ENCODE results near the gene IFITM2. TPM values are rescaled to one million over a fixed set of nuclear protein-coding genes. Genes with fewer than 3 reads are reported as not detected.

IFITM2 gene
- total and polyA plus RNA-seq, 2 of the 13 experiments (the other 11 are each of a cell fraction or from before 2014, with no cell fraction given): 13.8 to 267 TPM

DNA sequence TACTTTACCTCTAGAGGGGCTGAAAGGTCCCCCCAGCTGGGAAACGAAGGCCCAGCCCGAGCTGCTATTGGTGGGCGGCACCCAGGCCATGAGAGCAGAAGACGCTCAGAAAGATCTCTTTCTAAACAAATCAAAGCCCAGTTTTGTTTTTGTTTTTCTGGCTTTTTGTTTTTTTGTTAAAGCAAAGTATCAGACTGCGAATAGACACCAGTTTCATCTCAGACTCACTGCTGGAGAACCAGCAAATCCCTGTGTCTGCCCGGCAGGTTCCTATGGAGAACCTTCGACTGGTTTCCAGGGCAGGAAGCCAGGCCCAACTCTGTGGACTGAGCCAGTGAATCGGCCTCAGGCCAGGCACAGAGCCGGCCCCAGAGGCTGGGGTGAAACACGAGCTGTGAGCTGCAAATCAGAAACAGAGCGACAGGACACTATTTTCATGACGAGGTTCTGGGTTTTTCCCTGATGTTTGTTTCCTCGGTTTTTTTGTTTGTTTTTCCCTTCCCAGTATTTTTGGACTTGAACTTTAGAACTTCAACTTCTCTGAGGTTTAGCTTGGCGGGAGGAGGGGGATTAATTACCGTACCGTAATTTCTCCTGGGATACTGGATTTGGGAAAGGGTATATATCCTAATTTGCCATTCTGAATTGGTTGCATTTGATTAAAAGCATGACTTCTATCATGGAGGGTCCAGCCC lies 45.7 kb downstream of the IFITM2 start (continued):
- TF ChIP-seq, protein P1, sequence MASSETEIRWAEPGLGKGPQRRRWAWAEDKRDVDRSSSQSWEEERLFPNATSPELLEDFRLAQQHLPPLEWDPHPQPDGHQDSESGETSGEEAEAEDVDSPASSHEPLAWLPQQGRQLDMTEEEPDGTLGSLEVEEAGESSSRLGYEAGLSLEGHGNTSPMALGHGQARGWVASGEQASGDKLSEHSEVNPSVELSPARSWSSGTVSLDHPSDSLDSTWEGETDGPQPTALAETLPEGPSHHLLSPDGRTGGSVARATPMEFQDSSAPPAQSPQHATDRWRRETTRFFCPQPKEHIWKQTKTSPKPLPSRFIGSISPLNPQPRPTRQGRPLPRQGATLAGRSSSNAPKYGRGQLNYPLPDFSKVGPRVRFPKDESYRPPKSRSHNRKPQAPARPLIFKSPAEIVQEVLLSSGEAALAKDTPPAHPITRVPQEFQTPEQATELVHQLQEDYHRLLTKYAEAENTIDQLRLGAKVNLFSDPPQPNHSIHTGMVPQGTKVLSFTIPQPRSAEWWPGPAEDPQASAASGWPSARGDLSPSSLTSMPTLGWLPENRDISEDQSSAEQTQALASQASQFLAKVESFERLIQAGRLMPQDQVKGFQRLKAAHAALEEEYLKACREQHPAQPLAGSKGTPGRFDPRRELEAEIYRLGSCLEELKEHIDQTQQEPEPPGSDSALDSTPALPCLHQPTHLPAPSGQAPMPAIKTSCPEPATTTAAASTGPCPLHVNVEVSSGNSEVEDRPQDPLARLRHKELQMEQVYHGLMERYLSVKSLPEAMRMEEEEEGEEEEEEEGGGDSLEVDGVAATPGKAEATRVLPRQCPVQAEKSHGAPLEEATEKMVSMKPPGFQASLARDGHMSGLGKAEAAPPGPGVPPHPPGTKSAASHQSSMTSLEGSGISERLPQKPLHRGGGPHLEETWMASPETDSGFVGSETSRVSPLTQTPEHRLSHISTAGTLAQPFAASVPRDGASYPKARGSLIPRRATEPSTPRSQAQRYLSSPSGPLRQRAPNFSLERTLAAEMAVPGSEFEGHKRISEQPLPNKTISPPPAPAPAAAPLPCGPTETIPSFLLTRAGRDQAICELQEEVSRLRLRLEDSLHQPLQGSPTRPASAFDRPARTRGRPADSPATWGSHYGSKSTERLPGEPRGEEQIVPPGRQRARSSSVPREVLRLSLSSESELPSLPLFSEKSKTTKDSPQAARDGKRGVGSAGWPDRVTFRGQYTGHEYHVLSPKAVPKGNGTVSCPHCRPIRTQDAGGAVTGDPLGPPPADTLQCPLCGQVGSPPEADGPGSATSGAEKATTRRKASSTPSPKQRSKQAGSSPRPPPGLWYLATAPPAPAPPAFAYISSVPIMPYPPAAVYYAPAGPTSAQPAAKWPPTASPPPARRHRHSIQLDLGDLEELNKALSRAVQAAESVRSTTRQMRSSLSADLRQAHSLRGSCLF (CRISPR knock-in tag; IDR thresholded peaks at IDR 0.05; ENCODE audit: borderline replicate concordance): no peak
- peak; percentile 51; the same call in 1 of the 2 replicates for TF ChIP-seq ZNF501 (CRISPR knock-in tag; IDR thresholded peaks at IDR 0.05)
- TF ChIP-seq, protein P2, sequence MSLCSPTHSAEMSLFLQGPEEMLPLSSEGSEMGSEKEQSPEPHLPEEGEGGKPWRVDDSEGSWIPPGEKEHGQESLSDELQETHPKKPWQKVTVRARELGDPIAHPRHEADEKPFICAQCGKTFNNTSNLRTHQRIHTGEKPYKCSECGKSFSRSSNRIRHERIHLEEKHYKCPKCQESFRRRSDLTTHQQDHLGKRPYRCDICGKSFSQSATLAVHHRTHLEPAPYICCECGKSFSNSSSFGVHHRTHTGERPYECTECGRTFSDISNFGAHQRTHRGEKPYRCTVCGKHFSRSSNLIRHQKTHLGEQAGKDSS (CRISPR knock-in tag; IDR thresholded peaks at IDR 0.05; ENCODE audit: borderline replicate concordance, low read depth): no peak
- TF ChIP-seq, protein P3, sequence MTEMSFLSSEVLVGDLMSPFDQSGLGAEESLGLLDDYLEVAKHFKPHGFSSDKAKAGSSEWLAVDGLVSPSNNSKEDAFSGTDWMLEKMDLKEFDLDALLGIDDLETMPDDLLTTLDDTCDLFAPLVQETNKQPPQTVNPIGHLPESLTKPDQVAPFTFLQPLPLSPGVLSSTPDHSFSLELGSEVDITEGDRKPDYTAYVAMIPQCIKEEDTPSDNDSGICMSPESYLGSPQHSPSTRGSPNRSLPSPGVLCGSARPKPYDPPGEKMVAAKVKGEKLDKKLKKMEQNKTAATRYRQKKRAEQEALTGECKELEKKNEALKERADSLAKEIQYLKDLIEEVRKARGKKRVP (CRISPR knock-in tag; IDR thresholded peaks at IDR 0.05): no peak
- TF ChIP-seq, protein P4, sequence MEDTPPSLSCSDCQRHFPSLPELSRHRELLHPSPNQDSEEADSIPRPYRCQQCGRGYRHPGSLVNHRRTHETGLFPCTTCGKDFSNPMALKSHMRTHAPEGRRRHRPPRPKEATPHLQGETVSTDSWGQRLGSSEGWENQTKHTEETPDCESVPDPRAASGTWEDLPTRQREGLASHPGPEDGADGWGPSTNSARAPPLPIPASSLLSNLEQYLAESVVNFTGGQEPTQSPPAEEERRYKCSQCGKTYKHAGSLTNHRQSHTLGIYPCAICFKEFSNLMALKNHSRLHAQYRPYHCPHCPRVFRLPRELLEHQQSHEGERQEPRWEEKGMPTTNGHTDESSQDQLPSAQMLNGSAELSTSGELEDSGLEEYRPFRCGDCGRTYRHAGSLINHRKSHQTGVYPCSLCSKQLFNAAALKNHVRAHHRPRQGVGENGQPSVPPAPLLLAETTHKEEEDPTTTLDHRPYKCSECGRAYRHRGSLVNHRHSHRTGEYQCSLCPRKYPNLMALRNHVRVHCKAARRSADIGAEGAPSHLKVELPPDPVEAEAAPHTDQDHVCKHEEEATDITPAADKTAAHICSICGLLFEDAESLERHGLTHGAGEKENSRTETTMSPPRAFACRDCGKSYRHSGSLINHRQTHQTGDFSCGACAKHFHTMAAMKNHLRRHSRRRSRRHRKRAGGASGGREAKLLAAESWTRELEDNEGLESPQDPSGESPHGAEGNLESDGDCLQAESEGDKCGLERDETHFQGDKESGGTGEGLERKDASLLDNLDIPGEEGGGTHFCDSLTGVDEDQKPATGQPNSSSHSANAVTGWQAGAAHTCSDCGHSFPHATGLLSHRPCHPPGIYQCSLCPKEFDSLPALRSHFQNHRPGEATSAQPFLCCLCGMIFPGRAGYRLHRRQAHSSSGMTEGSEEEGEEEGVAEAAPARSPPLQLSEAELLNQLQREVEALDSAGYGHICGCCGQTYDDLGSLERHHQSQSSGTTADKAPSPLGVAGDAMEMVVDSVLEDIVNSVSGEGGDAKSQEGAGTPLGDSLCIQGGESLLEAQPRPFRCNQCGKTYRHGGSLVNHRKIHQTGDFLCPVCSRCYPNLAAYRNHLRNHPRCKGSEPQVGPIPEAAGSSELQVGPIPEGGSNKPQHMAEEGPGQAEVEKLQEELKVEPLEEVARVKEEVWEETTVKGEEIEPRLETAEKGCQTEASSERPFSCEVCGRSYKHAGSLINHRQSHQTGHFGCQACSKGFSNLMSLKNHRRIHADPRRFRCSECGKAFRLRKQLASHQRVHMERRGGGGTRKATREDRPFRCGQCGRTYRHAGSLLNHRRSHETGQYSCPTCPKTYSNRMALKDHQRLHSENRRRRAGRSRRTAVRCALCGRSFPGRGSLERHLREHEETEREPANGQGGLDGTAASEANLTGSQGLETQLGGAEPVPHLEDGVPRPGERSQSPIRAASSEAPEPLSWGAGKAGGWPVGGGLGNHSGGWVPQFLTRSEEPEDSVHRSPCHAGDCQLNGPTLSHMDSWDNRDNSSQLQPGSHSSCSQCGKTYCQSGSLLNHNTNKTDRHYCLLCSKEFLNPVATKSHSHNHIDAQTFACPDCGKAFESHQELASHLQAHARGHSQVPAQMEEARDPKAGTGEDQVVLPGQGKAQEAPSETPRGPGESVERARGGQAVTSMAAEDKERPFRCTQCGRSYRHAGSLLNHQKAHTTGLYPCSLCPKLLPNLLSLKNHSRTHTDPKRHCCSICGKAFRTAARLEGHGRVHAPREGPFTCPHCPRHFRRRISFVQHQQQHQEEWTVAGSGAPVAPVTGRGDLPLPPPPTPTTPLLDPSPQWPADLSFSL (CRISPR knock-in tag; IDR thresholded peaks at IDR 0.05): no peak
- no peak for TF ChIP-seq SRSF4 (IDR thresholded peaks at IDR 0.05; ENCODE audit: low read depth, low read length, poor library complexity, severe bottlenecking)
- no peak for TF ChIP-seq ZNF460 (CRISPR knock-in tag; IDR thresholded peaks at IDR 0.05; ENCODE audit: borderline replicate concordance)
- TF ChIP-seq ZSCAN21 (CRISPR knock-in tag; IDR thresholded peaks at IDR 0.05; ENCODE audit: borderline replicate concordance): peak; percentile 78; the same call in 1 of the 2 replicates
- TF ChIP-seq ZNF737 (CRISPR knock-in tag; IDR thresholded peaks at IDR 0.05; ENCODE audit: borderline replicate concordance): no peak
- no peak; the same call in 1 of the 2 replicates for TF ChIP-seq MIER3 (CRISPR knock-in tag; IDR thresholded peaks at IDR 0.05; ENCODE audit: borderline replicate concordance)
- TF ChIP-seq, protein P5, sequence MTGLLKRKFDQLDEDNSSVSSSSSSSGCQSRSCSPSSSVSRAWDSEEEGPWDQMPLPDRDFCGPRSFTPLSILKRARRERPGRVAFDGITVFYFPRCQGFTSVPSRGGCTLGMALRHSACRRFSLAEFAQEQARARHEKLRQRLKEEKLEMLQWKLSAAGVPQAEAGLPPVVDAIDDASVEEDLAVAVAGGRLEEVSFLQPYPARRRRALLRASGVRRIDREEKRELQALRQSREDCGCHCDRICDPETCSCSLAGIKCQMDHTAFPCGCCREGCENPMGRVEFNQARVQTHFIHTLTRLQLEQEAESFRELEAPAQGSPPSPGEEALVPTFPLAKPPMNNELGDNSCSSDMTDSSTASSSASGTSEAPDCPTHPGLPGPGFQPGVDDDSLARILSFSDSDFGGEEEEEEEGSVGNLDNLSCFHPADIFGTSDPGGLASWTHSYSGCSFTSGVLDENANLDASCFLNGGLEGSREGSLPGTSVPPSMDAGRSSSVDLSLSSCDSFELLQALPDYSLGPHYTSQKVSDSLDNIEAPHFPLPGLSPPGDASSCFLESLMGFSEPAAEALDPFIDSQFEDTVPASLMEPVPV (CRISPR knock-in tag; IDR thresholded peaks at IDR 0.05): no peak
- TF ChIP-seq ZNF83 (CRISPR knock-in tag; IDR thresholded peaks at IDR 0.05; ENCODE audit: borderline replicate concordance): no peak

All from HepG2 (cell line).